Spleen (tissue), 11 donors: ENCODE measurements around the gene ZNF365. TPM values are rescaled to one million over a fixed set of nuclear protein-coding genes. Genes with fewer than 3 reads are reported as not detected.

Experiments used
- DNase-seq: peaks from one replicate; pipeline ENCODE4 v3.0.0-alpha.2; 2020
- H3K27ac ChIP-seq, 8 donors: fragments of 200-600 bp; sonication (generic) in 7 of 8; 1 replicate in 4 of 8; 2 replicates in 4 of 8; pipeline versions ENCODE4 v1.5.0 to v1.8.0; 2016 to 2021; ENCODE audit warnings: inconsistent platforms in 4 of 8, mild to moderate bottlenecking in 4 of 8, moderate library complexity in 1 of 8
- H3K27me3 ChIP-seq, 7 donors: fragments of 200-600 bp; sonication (generic) in 6 of 7; replicated peaks in 1 of 7; 1 replicate in 4 of 7; 2 replicates in 3 of 7; pipeline versions ENCODE4 v1.5.0 to v1.8.0; 2016 to 2021; ENCODE audit warnings: inconsistent platforms in 3 of 7, mild to moderate bottlenecking in 1 of 7
- H3K36me3 ChIP-seq, 6 donors: fragments of 200-600 bp; sonication (generic) in 5 of 6; 1 replicate in 4 of 6; 2 replicates in 2 of 6; pipeline versions ENCODE4 v1.5.0 to v1.8.0; 2016 to 2021; ENCODE audit warnings: inconsistent platforms in 2 of 6
- H3K4me1 ChIP-seq, 6 donors: fragments of 200-600 bp; sonication (generic) in 5 of 6; 1 replicate in 3 of 6; 2 replicates in 3 of 6; pipeline versions ENCODE4 v1.5.0 to v1.8.0; 2016 to 2021; ENCODE audit warnings: inconsistent platforms in 3 of 6
- H3K4me3 ChIP-seq, 8 donors: fragments of 200-600 bp; sonication (generic) in 7 of 8; 1 replicate in 4 of 8; 2 replicates in 4 of 8; pipeline versions ENCODE4 v1.5.0 to v1.8.0; 2016 to 2021; ENCODE audit warnings: inconsistent platforms in 4 of 8, mild to moderate bottlenecking in 4 of 8, moderate library complexity in 2 of 8
- H3K9me3 ChIP-seq, 8 donors: fragments of 200-600 bp; sonication (generic) in 7 of 8; 1 replicate in 4 of 8; 2 replicates in 4 of 8; pipeline versions ENCODE4 v1.5.0 to v1.8.0; 2016 to 2021; ENCODE audit warnings: inconsistent platforms in 4 of 8
- POLR2A ChIP-seq, 3 donors: fragments of 450-650 bp; IDR thresholded peaks; one replicate each; pipeline ENCODE4 v1.5.1; 2017; ENCODE audit warnings: antibody characterized with exemption in 3 of 3, mild to moderate bottlenecking in 1 of 3
- POLR2AphosphoS5 ChIP-seq, 3 donors: sonication (generic); formaldehyde crosslinking; IDR thresholded peaks; one replicate each; pipeline ENCODE4 v1.5.1; 2017; ENCODE audit warnings: antibody characterized with exemption in 3 of 3
- WGBS, 5 donors: extraction: QIAGEN DNeasy Blood & Tissue Kit in 3 of 5; methylation state at CpG; one replicate each; pipeline versions ENCODE4 v1.1.5 to v1.1.7; 2013 to 2018; 5-methylcytosine and 5-hydroxymethylcytosine counted together
- intact Hi-C: fragments of 100-400 bp; cut with DNase I; formaldehyde crosslinking; loops from one replicate; pipeline ENCODE4 v1.15.0; 2023; ENCODE audit warnings: low total_unique reads
- polyA plus RNA-seq, 3 donors: library from polyadenylated mRNA; stranded (reverse); fragments of 200-250 nt; gene quantifications; one replicate each; pipeline ENCODE4 v1.2.1, GENCODE V29; 2013
- total RNA-seq, 7 donors: library from RNA; depleted of rRNA in 3 of 7; stranded (reverse); fragments of >200 nt in 3 of 7; fragmentation: NEBNext Ultra II Directional in 4 of 7; extraction: Animal tissue kit (Norgen Biotek cat#: 25700) in 4 of 7; gene quantifications; one replicate each; pipeline versions ENCODE4 v1.1.0 to v1.2.1, GENCODE V29; 2016 to 2021
- TF ChIP-seq, protein P1 (sequence below), 11 experiments: fragments of 200-600 bp in 7 of 11; fragments of 450-650 bp in 4 of 11; sonication (generic) in 4 of 11; IDR thresholded peaks in 8 of 11; conservative IDR thresholded peaks in 3 of 11; 1 replicate in 7 of 11; 2 replicates in 4 of 11; pipeline versions ENCODE4 v1.4.0 to v1.8.0; 2016 to 2021; ENCODE audit warnings: antibody characterized with exemption in 11 of 11, inconsistent platforms in 4 of 11, mild to moderate bottlenecking in 1 of 11
- donor health status: healthy with polysubstance abuse.
- donor health status: DM: no; HTN: no; CAD: no; lungs with moderate emphysema.
- donor health status: DM: no; HTN: no; CAD: no.
- donor health status: Bipolar disorder and iron deficiency.
- donor health status: healthy.
- donor health status: DM: no; HTN: no; CAD: no.
- donor health status: DM: yes; HTN: yes; CAD: no.

The ZNF365 gene
- total and polyA plus RNA-seq, 10 donors: 0.06 to 1.9 (median 0.64) TPM

DNA sequence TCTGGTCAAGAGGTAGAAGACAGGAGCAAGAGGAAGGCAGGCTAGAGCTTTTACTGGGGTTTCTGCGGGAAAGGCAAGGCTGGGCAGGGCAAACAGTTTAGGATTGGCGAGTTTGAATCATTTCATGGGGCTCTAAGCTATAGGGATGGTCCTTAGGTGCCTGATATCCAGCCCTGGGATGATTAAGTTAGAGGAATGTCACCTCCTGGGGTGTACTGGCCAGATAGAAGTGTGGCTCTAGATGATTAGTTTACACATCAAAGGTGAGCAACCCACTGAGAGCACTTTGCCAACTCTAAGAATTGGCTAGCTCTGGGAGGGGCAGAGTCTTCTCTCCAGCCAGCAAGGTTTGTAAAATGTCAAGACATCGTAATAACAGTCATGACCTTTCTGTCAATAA, 52.4 kb downstream of the ZNF365 start:
- no peak for DNase-seq
- intact Hi-C loops: no loop called here
- H3K27me3 ChIP-seq: peaks cover 0 to 5% (median 0%) of the 10 kb centered on the region in 7 donors
- TF ChIP-seq, protein P1, sequence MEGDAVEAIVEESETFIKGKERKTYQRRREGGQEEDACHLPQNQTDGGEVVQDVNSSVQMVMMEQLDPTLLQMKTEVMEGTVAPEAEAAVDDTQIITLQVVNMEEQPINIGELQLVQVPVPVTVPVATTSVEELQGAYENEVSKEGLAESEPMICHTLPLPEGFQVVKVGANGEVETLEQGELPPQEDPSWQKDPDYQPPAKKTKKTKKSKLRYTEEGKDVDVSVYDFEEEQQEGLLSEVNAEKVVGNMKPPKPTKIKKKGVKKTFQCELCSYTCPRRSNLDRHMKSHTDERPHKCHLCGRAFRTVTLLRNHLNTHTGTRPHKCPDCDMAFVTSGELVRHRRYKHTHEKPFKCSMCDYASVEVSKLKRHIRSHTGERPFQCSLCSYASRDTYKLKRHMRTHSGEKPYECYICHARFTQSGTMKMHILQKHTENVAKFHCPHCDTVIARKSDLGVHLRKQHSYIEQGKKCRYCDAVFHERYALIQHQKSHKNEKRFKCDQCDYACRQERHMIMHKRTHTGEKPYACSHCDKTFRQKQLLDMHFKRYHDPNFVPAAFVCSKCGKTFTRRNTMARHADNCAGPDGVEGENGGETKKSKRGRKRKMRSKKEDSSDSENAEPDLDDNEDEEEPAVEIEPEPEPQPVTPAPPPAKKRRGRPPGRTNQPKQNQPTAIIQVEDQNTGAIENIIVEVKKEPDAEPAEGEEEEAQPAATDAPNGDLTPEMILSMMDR (IDR thresholded peaks at IDR 0.05 in 8 of 11, conservative IDR thresholded peaks at IDR 0.05 in 3 of 11): no peak
- no peak for TF ChIP-seq POLR2AphosphoS5 (IDR thresholded peaks at IDR 0.05)
- no peak for TF ChIP-seq POLR2A (IDR thresholded peaks at IDR 0.05)
- no peaks in the 10 kb centered on the region for H3K36me3 ChIP-seq
- peaks cover 0 to 11% (median 2%) of the 10 kb centered on the region in 8 donors for H3K9me3 ChIP-seq
- H3K27ac ChIP-seq: no peak overlapping the region
- H3K4me1 ChIP-seq: no peaks in the 10 kb centered on the region
- no peak overlapping the region for H3K4me3 ChIP-seq
- WGBS, 5 donors: 75 to 92% (median 79%) methylated on average over 3 of the region's 3 CpGs

GRCh38 chr10:62430881-62431280, 56.7 kb downstream of the ZNF365 start:
- Histone ChIP-seq H3K9me3 (peaks cover 0 to 11% (median 2%) of the 10 kb centered on the region in 8 donors), H3K36me3 (no peaks in the 10 kb centered on the region), H3K4me1 (no peaks in the 10 kb centered on the region), H3K27ac (no peak overlapping the region), H3K27me3 (peaks cover 0 to 5% (median 0%) of the 10 kb centered on the region in 7 donors), H3K4me3 (no peak overlapping the region)
- 35 to 81% (median 78%) methylated on average over 1 of the region's 1 CpG for WGBS, 5 donors
- TF ChIP-seq POLR2A (IDR thresholded peaks at IDR 0.05) (no peak), POLR2AphosphoS5 (IDR thresholded peaks at IDR 0.05) (no peak)
- TF ChIP-seq, protein P1 (IDR thresholded peaks at IDR 0.05 in 8 of 11, conservative IDR thresholded peaks at IDR 0.05 in 3 of 11): no peak
- no peak for DNase-seq
- intact Hi-C loops: no loop called here

DNA sequence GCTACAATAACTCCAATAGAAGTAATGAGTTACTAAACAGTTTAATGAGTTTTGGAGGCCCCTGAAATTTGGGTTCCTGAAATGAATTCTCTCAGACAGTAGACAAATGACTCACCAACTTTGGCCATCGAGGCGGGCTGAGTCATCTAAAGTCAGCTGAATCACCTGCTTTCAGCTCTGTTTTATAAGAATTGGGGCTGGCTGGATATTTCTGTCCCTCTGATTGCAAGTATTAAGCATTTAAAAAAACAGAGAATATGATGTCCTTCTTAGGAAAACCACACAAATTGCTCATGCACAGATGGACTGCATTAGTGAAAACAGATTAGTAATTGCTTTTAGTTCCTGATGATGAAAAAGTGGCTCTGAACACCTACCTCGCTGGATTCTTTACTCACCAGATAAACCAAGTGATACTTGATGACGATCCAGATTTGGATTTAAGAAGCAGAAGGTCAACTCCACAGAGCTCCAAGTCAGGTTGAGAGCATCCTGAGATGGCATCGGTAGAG, 59.1 kb downstream of the ZNF365 start:
- H3K4me1 ChIP-seq: peaks cover 0 to 6% (median 0%) of the 10 kb centered on the region in 6 donors
- no peaks in the 10 kb centered on the region for H3K36me3 ChIP-seq
- peaks cover 0 to 7% (median 0%) of the 10 kb centered on the region in 8 donors for H3K9me3 ChIP-seq
- TF ChIP-seq POLR2AphosphoS5 (IDR thresholded peaks at IDR 0.05) (no peak), POLR2A (IDR thresholded peaks at IDR 0.05) (no peak)
- TF ChIP-seq, protein P1 (IDR thresholded peaks at IDR 0.05 in 8 of 11, conservative IDR thresholded peaks at IDR 0.05 in 3 of 11): no peak
- H3K4me3 ChIP-seq: no peak overlapping the region
- intact Hi-C loops: no loop called here
- H3K27me3 ChIP-seq: no peaks in the 10 kb centered on the region
- no peak overlapping the region for H3K27ac ChIP-seq
- DNase-seq: no peak
- WGBS, 5 donors: 62 to 75% (median 63%) methylated on average over 5 of the region's 5 CpGs

- H3K27ac ChIP-seq: no peak overlapping the region
- intact Hi-C loops: no loop called here
- no peak for DNase-seq
- TF ChIP-seq, protein P1 (IDR thresholded peaks at IDR 0.05 in 8 of 11, conservative IDR thresholded peaks at IDR 0.05 in 3 of 11): no peak
- TF ChIP-seq POLR2AphosphoS5 (IDR thresholded peaks at IDR 0.05): no peak
- TF ChIP-seq POLR2A (IDR thresholded peaks at IDR 0.05): no peak
- H3K36me3 ChIP-seq: no peaks in the 10 kb centered on the region
- WGBS, 5 donors: 84 to 93% (median 91%) methylated on average over 4 of the region's 4 CpGs
- H3K27me3 ChIP-seq: no peaks in the 10 kb centered on the region
- H3K4me3 ChIP-seq: no peak overlapping the region
- H3K9me3 ChIP-seq: peaks cover 0 to under 1% (median 0%) of the 10 kb centered on the region in 8 donors
- peaks cover 0 to 6% (median 0%) of the 10 kb centered on the region in 6 donors for H3K4me1 ChIP-seq
Observed at GRCh38 chr10:62433901-62434300, 59.7 kb downstream of the ZNF365 start.
